T47D (cell line): ENCODE data around the gene DNAAF3.

Experiments used
- DNase-seq, 2 experiments: peaks; one replicate each; pipeline versions ENCODE4 v3.0.0 to v3.0.0-alpha.2; 2011 to 2012; ENCODE audit warnings: low read depth in 1 of 2, low spot score in 1 of 2
- JUND ChIP-seq: IDR thresholded peaks from 2 replicates; pipeline ENCODE4 v1.6.1; 2012; ENCODE audit warnings: low read depth
- in situ Hi-C: cut with HindIII; loops from 2 replicates; pipeline ENCODE4 v1.10.0; 2016; ENCODE audit warnings: low sequenced_read_pairs, low pct_unique_long_range_greater_than_20kb

The DNAAF3 gene

GRCh38 chr19:55115446-55116065 lies 50.9 kb downstream of the DNAAF3 start:
- no peak for DNase-seq
- no peak for TF ChIP-seq JUND
- in situ Hi-C loops = no loop called here

DNA sequence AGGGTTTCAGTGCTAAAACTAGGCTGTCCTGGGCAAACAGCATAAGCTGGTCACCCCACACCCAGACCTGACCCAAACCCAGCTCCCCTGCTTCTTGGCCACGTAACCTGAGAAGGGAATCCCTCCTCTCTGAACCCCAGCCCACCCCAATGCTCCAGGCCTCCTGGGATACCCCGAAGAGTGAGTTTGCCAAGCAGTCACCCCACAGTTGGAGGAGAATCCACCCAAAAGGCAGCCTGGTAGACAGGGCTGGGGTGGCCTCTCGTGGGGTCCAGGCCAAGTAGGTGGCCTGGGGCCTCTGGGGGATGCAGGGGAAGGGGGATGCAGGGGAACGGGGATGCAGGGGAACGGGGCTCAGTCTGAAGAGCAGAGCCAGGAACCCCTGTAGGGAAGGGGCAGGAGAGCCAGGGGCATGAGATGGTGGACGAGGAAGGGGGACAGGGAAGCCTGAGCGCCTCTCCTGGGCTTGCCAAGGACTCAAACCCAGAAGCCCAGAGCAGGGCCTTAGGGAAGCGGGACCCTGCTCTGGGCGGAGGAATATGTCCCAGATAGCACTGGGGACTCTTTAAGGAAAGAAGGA lies 51.8 kb downstream of the DNAAF3 start:
- in situ Hi-C loops = no loop called here
- DNase-seq = no peak
- TF ChIP-seq JUND = no peak

- TF ChIP-seq JUND = no peak
- in situ Hi-C loops = no loop called here
- no peak for DNase-seq
These were observed 52.8 kb downstream of the DNAAF3 start for GRCh38 chr19:55113570-55114039.

GRCh38 chr19:55112777-55113569 lies 53.4 kb downstream of the DNAAF3 start:
- in situ Hi-C loops = no loop called here
- no peak for DNase-seq
- no peak for TF ChIP-seq JUND

DNA sequence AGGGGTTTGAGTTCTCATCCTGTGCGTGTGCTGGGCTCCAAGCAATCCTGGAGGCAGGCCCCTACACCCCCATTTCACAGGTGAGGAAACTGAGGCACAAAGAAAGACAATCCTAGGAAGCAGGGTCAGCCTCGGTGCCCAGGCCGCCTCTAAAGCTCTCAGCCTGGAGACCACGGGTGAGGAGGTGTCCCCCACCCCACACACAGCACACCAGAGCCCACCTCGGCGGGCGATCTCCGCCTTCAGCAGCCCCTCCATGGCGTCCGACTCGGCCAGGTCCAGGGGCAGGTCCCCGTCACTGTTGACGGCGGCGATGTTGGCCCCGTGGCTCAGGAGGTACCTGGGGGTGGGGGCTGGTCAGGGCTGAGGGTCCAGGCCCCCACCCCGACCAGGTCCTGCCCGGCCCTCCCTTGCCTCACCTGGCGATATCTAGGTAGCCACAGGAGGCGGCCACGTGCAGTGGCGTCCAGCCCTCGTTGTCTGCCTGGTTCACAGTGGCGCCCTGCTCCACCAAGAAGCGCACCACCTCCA lies 54.1 kb downstream of the DNAAF3 start:
- TF ChIP-seq JUND = no peak
- no peak for DNase-seq
- in situ Hi-C loops = no loop called here

DNA sequence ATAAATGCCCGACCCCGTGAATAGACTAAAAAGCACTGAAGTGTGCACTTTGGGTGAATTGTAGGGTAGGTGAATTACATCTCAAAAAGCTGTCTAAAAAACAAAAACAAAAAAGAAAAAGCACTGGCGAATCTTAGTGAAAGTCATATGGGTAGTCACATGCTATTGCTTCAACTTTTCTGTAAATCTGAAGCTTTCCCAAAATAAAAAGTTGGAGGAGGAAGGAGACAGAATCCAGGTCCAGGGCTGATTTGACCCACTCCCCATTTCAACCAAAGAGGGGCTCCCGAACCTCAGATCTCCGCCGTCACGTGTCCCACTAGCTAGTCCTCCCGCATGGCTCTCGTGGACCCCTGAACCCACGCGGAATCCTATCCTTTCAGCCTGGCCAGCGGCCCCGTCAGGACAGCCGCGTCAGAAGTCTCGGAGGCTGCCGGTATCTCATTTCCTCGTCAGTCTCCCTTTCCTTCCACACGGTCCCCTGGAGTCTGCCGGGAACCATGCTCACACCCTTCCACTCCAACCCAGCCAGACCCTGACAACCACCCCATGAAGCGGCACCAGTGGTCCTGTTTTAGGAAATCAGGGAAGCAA lies 55.1 kb downstream of the DNAAF3 start:
- no peak for DNase-seq
- in situ Hi-C loops = no loop called here
- no peak for TF ChIP-seq JUND

GRCh38 chr19:55109527-55110291 lies 56.7 kb downstream of the DNAAF3 start:
- in situ Hi-C loops = no loop called here
- TF ChIP-seq JUND = no peak
- DNase-seq = no peak
